ENCODE results near the gene TXNDC15. TPM values are rescaled to one million over a fixed set of nuclear protein-coding genes. Genes with fewer than 3 reads are reported as not detected.

Gene TXNDC15
- total RNA-seq, 5 donors from 2014 or later (not counting 1 experiment from before 2014, with no cell fraction given), result 25.5 to 49.1 (median 38.4) TPM

GRCh38 chr5:134945041-134945440 is 70.9 kb downstream of the TXNDC15 start:
- Mint-ChIP-seq H3K27ac (no peak overlapping the region), H3K9me3 (no peaks in the 10 kb centered on the region), H3K36me3 (peaks cover 18% of the 10 kb centered on the region), H3K27me3 (no peaks in the 10 kb centered on the region), H3K4me3 (no peak overlapping the region), H3K4me1 (no peaks in the 10 kb centered on the region)
- H3K9me3 ChIP-seq, result no peaks in the 10 kb centered on the region
- no CpG with 5 or more reads among the region's 2 CpGs for WGBS (ENCODE audit: insufficient coverage)
- no peaks in the 10 kb centered on the region for H3K36me3 ChIP-seq (ENCODE audit: control insufficient read depth in 2 of 2, extremely low read depth in 1 of 2, insufficient read depth in 1 of 2, low read length in 1 of 2)
- no peaks in the 10 kb centered on the region for H3K27me3 ChIP-seq (replicated peaks in 1 of 2; ENCODE audit: control insufficient read depth in 2 of 2, extremely low read depth in 1 of 2, insufficient read depth in 2 of 2, low read length in 1 of 2)
- H3K4me3 ChIP-seq (ENCODE audit: control insufficient read depth in 1 of 2, extremely low read depth in 1 of 2, low read length in 1 of 2), result no peak overlapping the region
- POLR2A ChIA-PET, result no interaction called here
- no peak overlapping the region for H3K27ac ChIP-seq (ENCODE audit: low read length)
- no peak for DNase-seq
- H3K4me1 ChIP-seq (ENCODE audit: control insufficient read depth in 1 of 2, extremely low read depth in 1 of 2, insufficient read depth in 2 of 2, low read length in 2 of 2), result no peaks in the 10 kb centered on the region
- CTCF ChIA-PET, result interaction anchor here in 1 of 2 donors (0.6 kb wide), 1 partner anchor 92 kb away, joined by 3 read pairs; no protein-coding TSS in a partner anchor
- ATAC-seq (replicated peaks in 1 of 4), result no peak

GRCh38 chr5:134948911-134949310 is 74.7 kb downstream of the TXNDC15 start:
- ATAC-seq (replicated peaks in 1 of 4), result no peak
- POLR2A ChIA-PET, result interaction anchor here in 1 of 2 donors (0.6 kb wide), 1 partner anchor 16 kb away, joined by 3 read pairs; no protein-coding TSS in a partner anchor

DNA sequence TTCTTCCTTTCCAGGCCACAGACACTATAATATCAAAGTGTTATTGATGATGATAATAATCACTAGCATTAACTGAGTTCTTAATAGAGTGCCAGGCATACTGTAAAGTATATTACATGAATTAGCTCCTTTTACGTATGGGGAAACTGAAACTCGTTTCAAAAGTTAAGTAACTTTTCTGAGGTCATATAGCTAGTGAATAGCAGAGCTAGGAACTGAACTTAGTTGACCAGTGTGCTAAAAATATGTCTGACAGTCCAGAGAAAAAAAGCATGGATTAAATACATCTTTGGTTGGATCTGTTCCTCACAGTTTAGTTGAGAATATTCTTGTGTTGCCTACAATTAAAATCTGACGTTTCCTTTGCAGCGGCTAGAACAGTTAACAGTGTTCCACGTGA is 75.1 kb downstream of the TXNDC15 start:
- ChIA-PET POLR2A (no interaction called here), CTCF (no interaction called here)
- peaks cover 2 to 3% (median 3%) of the 10 kb centered on the region in 3 donors for H3K9me3 Mint-ChIP-seq
- WGBS (ENCODE audit: insufficient coverage), result 93% methylated on average over 3 of the region's 5 CpGs
- H3K36me3 ChIP-seq (ENCODE audit: control insufficient read depth in 2 of 2, extremely low read depth in 1 of 2, insufficient read depth in 1 of 2, low read length in 1 of 2), result no peaks in the 10 kb centered on the region
- no peaks in the 10 kb centered on the region for H3K27me3 Mint-ChIP-seq
- no peak for DNase-seq
- H3K27me3 ChIP-seq (replicated peaks in 1 of 2; ENCODE audit: control insufficient read depth in 2 of 2, extremely low read depth in 1 of 2, insufficient read depth in 2 of 2, low read length in 1 of 2), result no peaks in the 10 kb centered on the region
- no peak overlapping the region for H3K27ac Mint-ChIP-seq
- peaks cover 3% of the 10 kb centered on the region for H3K9me3 ChIP-seq
- ATAC-seq (replicated peaks in 1 of 4), result no peak
- no peak overlapping the region for H3K27ac ChIP-seq (ENCODE audit: low read length)
- H3K4me3 ChIP-seq (ENCODE audit: control insufficient read depth in 1 of 2, extremely low read depth in 1 of 2, low read length in 1 of 2), result no peak overlapping the region
- H3K4me1 Mint-ChIP-seq, result no peaks in the 10 kb centered on the region
- no peaks in the 10 kb centered on the region for H3K4me1 ChIP-seq (ENCODE audit: control insufficient read depth in 1 of 2, extremely low read depth in 1 of 2, insufficient read depth in 2 of 2, low read length in 2 of 2)
- H3K36me3 Mint-ChIP-seq, result peaks cover 20% of the 10 kb centered on the region
- no peak overlapping the region for H3K4me3 Mint-ChIP-seq

More at GRCh38 chr5:134948911-134949310, 74.7 kb downstream of the TXNDC15 start:
- Mint-ChIP-seq H3K36me3 (peaks cover 18% of the 10 kb centered on the region), H3K9me3 (no peaks in the 10 kb centered on the region), H3K27ac (no peak overlapping the region), H3K4me3 (no peak overlapping the region), H3K4me1 (no peaks in the 10 kb centered on the region), H3K27me3 (no peaks in the 10 kb centered on the region)
- H3K27ac ChIP-seq (ENCODE audit: low read length), result no peak overlapping the region
- no peak for DNase-seq
- CTCF ChIA-PET, result no interaction called here
- H3K4me3 ChIP-seq (ENCODE audit: control insufficient read depth in 1 of 2, extremely low read depth in 1 of 2, low read length in 1 of 2), result no peak overlapping the region
- H3K4me1 ChIP-seq (ENCODE audit: control insufficient read depth in 1 of 2, extremely low read depth in 1 of 2, insufficient read depth in 2 of 2, low read length in 2 of 2), result no peaks in the 10 kb centered on the region
- H3K36me3 ChIP-seq (ENCODE audit: control insufficient read depth in 2 of 2, extremely low read depth in 1 of 2, insufficient read depth in 1 of 2, low read length in 1 of 2), result no peaks in the 10 kb centered on the region
- H3K27me3 ChIP-seq (replicated peaks in 1 of 2; ENCODE audit: control insufficient read depth in 2 of 2, extremely low read depth in 1 of 2, insufficient read depth in 2 of 2, low read length in 1 of 2), result no peaks in the 10 kb centered on the region
- H3K9me3 ChIP-seq, result peaks cover 1% of the 10 kb centered on the region
- WGBS (ENCODE audit: insufficient coverage), result 100% methylated on average over 1 of the region's 5 CpGs

Other genes starting within 250 kb of the TXNDC15 start
- gene SAR1B, start 241.5 kb upstream of the TXNDC15 start, total RNA-seq, result 10 to 100 TPM; 32.7 to 42.1 (median 39.3) TPM
- gene SEC24A, start 225.6 kb upstream of the TXNDC15 start, total RNA-seq, result 10 to 100 TPM; 15.4 to 17.7 (median 16.1) TPM
- 10 to 100 TPM; 26.7 to 34.6 (median 32.5) TPM for gene CAMLG, start 135.8 kb upstream of the TXNDC15 start, total RNA-seq
- gene DDX46, start 115.6 kb upstream of the TXNDC15 start, total RNA-seq, result 10 to 100 TPM; 53.9 to 69.5 (median 65.7) TPM
- gene C5orf24, start 28.4 kb upstream of the TXNDC15 start, total RNA-seq, result 10 to 100 TPM; 23.0 to 34.9 (median 29.0) TPM
- 10 to 100 TPM in 4 of 5 donors, 1 to 10 TPM in 1; 9.2 to 15.3 (median 11.8) TPM for gene PCBD2, start 30.8 kb downstream of the TXNDC15 start, total RNA-seq
- 1 to 10 TPM in 1 of 5 donors, under 1 TPM in 2, not detected in 2; 0.44 to 1.1 (median 0.93) TPM for gene CATSPER3, start 93.5 kb downstream of the TXNDC15 start, total RNA-seq
- under 1 TPM in 2 of 5 donors, not detected in 3; 0.32 to 0.38 TPM for gene PITX1, start 159.9 kb downstream of the TXNDC15 start, total RNA-seq